ENCODE measurements around the gene ZSCAN23. TPM values are rescaled to one million over a fixed set of nuclear protein-coding genes. Genes with fewer than 3 reads are reported as not detected.

The ZSCAN23 gene
- total and polyA plus RNA-seq, 9 of the 15 experiments (the other 6 are each of a cell fraction or from before 2014, with no cell fraction given), result 0.05 to 0.29 (median 0.21) TPM; not detected in 1

- TF ChIP-seq, protein P1, sequence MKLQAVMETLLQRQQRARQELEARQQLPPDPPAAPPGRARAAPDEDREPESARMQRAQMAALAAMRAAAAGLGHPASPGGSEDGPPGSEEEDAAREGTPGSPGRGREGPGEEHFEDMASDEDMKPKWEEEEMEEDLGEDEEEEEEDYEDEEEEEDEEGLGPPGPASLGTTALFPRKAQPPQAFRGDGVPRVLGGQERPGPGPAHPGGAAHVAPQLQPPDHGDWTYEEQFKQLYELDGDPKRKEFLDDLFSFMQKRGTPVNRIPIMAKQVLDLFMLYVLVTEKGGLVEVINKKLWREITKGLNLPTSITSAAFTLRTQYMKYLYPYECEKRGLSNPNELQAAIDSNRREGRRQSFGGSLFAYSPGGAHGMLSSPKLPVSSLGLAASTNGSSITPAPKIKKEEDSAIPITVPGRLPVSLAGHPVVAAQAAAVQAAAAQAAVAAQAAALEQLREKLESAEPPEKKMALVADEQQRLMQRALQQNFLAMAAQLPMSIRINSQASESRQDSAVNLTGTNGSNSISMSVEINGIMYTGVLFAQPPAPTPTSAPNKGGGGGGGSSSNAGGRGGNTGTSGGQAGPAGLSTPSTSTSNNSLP (IDR thresholded peaks at IDR 0.05; ENCODE audit: borderline replicate concordance, low read depth, low read length), result no peak
- no peak for TF ChIP-seq ZNF232 (CRISPR knock-in tag; IDR thresholded peaks at IDR 0.05)
- TF ChIP-seq NFATC3 (IDR thresholded peaks at IDR 0.05), result no peak
- TF ChIP-seq MXI1 (IDR thresholded peaks at IDR 0.05; ENCODE audit: low read depth, low read length), result no peak
- TF ChIP-seq ELF2 (CRISPR knock-in tag; IDR thresholded peaks at IDR 0.05), result no peak
- no peak for TF ChIP-seq ZNF24 (IDR thresholded peaks at IDR 0.05)
- TF ChIP-seq ZNF512 (tag; IDR thresholded peaks at IDR 0.05), result no peak
- TF ChIP-seq EZH2 (IDR thresholded peaks at IDR 0.05; ENCODE audit: borderline replicate concordance, low read depth, low read length), result no peak
- peak; percentile 53 for TF ChIP-seq POLR2G (IDR thresholded peaks at IDR 0.05; ENCODE audit: low read depth, low read length)
- TF ChIP-seq, protein P2, sequence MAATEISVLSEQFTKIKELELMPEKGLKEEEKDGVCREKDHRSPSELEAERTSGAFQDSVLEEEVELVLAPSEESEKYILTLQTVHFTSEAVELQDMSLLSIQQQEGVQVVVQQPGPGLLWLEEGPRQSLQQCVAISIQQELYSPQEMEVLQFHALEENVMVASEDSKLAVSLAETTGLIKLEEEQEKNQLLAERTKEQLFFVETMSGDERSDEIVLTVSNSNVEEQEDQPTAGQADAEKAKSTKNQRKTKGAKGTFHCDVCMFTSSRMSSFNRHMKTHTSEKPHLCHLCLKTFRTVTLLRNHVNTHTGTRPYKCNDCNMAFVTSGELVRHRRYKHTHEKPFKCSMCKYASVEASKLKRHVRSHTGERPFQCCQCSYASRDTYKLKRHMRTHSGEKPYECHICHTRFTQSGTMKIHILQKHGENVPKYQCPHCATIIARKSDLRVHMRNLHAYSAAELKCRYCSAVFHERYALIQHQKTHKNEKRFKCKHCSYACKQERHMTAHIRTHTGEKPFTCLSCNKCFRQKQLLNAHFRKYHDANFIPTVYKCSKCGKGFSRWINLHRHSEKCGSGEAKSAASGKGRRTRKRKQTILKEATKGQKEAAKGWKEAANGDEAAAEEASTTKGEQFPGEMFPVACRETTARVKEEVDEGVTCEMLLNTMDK (IDR thresholded peaks at IDR 0.05; ENCODE audit: borderline replicate concordance, insufficient read depth, low read depth, low read length, poor library complexity, severe bottlenecking), result no peak
- TF ChIP-seq ATF7 (IDR thresholded peaks at IDR 0.05), result no peak
- TF ChIP-seq ARID1B (IDR thresholded peaks at IDR 0.05), result no peak
- TF ChIP-seq RFX7 (CRISPR knock-in tag; IDR thresholded peaks at IDR 0.05), result no peak
- no peak for TF ChIP-seq KAT2B (IDR thresholded peaks at IDR 0.05; ENCODE audit: low read depth, low read length)
- no peak for TF ChIP-seq ZKSCAN1 (IDR thresholded peaks at IDR 0.05; ENCODE audit: low read depth, low read length)
- TF ChIP-seq, protein P3, sequence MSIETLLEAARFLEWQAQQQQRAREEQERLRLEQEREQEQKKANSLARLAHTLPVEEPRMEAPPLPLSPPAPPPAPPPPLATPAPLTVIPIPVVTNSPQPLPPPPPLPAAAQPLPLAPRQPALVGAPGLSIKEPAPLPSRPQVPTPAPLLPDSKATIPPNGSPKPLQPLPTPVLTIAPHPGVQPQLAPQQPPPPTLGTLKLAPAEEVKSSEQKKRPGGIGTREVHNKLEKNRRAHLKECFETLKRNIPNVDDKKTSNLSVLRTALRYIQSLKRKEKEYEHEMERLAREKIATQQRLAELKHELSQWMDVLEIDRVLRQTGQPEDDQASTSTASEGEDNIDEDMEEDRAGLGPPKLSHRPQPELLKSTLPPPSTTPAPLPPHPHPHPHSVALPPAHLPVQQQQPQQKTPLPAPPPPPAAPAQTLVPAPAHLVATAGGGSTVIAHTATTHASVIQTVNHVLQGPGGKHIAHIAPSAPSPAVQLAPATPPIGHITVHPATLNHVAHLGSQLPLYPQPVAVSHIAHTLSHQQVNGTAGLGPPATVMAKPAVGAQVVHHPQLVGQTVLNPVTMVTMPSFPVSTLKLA (conservative IDR thresholded peaks at IDR 0.05), result no peak
- TF ChIP-seq ZNF830 (CRISPR knock-in tag; IDR thresholded peaks at IDR 0.05), result no peak
- no peak for TF ChIP-seq MTF1 (CRISPR knock-in tag; IDR thresholded peaks at IDR 0.05; ENCODE audit: borderline replicate concordance)
- TF ChIP-seq ZEB2 (IDR thresholded peaks at IDR 0.05), result no peak
- TF ChIP-seq, protein P4, sequence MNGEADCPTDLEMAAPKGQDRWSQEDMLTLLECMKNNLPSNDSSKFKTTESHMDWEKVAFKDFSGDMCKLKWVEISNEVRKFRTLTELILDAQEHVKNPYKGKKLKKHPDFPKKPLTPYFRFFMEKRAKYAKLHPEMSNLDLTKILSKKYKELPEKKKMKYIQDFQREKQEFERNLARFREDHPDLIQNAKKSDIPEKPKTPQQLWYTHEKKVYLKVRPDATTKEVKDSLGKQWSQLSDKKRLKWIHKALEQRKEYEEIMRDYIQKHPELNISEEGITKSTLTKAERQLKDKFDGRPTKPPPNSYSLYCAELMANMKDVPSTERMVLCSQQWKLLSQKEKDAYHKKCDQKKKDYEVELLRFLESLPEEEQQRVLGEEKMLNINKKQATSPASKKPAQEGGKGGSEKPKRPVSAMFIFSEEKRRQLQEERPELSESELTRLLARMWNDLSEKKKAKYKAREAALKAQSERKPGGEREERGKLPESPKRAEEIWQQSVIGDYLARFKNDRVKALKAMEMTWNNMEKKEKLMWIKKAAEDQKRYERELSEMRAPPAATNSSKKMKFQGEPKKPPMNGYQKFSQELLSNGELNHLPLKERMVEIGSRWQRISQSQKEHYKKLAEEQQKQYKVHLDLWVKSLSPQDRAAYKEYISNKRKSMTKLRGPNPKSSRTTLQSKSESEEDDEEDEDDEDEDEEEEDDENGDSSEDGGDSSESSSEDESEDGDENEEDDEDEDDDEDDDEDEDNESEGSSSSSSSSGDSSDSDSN (IDR thresholded peaks at IDR 0.05; ENCODE audit: borderline replicate concordance in 1 of 2, low read depth in 2 of 2, low read length in 2 of 2), result no peak
Measured at GRCh38 chr6:28443112-28443773, at the start of gene ZSCAN23 (continued).
